ENCODE measurements around the gene CALCOCO2.

DNA sequence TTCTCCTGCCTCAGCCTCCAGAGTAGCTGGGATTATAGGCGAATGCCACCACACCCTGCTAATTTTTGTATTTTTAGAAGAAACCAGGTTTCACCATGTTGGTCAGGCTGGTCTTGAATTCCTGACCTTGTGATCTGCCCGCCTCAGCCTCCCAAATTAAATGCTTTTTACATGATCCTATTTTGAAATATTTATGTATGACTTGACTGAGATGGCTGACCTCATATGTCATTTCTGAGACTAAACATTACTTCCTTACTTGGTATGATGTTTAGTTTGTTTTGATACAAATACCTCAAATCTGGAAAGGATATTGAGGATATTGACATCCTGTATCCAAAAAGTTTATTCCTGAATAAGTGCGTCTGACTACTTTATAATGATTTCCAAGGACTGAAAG is 11.9 kb downstream of the CALCOCO2 start:
- TF ChIP-seq, protein P1, sequence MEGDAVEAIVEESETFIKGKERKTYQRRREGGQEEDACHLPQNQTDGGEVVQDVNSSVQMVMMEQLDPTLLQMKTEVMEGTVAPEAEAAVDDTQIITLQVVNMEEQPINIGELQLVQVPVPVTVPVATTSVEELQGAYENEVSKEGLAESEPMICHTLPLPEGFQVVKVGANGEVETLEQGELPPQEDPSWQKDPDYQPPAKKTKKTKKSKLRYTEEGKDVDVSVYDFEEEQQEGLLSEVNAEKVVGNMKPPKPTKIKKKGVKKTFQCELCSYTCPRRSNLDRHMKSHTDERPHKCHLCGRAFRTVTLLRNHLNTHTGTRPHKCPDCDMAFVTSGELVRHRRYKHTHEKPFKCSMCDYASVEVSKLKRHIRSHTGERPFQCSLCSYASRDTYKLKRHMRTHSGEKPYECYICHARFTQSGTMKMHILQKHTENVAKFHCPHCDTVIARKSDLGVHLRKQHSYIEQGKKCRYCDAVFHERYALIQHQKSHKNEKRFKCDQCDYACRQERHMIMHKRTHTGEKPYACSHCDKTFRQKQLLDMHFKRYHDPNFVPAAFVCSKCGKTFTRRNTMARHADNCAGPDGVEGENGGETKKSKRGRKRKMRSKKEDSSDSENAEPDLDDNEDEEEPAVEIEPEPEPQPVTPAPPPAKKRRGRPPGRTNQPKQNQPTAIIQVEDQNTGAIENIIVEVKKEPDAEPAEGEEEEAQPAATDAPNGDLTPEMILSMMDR (IDR thresholded peaks at IDR 0.05), result no peak
- no peak for TF ChIP-seq POLR2A (IDR thresholded peaks at IDR 0.05)

Measured in gastroesophageal sphincter (tissue), 3 donors.